Naive B cell (primary cell): ENCODE data around the gene PUS1. TPM values are rescaled to one million over a fixed set of nuclear protein-coding genes. Genes with fewer than 3 reads are reported as not detected.

Source experiments
- polyA plus RNA-seq, 6 donors: library from polyadenylated mRNA; unstranded; fragments of 300-500 nt; fragmentation: Illumina TruSeq; gene quantifications; one replicate each; pipeline ENCODE4 v1.2.3, GENCODE V29; 2021; ENCODE audit warnings: low read depth in 6 of 6

The PUS1 gene
- polyA plus RNA-seq, 6 donors from 2014 or later, result 9.7 to 43.2 (median 22.5) TPM

Other genes with a start within 250 kb of the PUS1 start
- 10 to 100 TPM in 5 of 6 donors, 1 to 10 TPM in 1; 10.0 to 33.5 (median 19.0) TPM for gene SFSWAP, start 218.2 kb upstream of the PUS1 start, polyA plus RNA-seq
- 10 to 100 TPM in 3 of 6 donors, 1 to 10 TPM in 3; 6.4 to 42.8 (median 10.4) TPM for gene MMP17, start 100.9 kb upstream of the PUS1 start, polyA plus RNA-seq
- gene ULK1, start 34.7 kb upstream of the PUS1 start, polyA plus RNA-seq, result 1 to 10 TPM in 1 of 6 donors, under 1 TPM in 5; 0.22 to 2.1 (median 0.73) TPM
- 10 to 100 TPM in 1 of 6 donors, 1 to 10 TPM in 5; 5.8 to 11.7 (median 6.4) TPM for gene EP400, start 20.7 kb downstream of the PUS1 start, polyA plus RNA-seq
- 10 to 100 TPM in 1 of 6 donors, 1 to 10 TPM in 4, not detected in 1; 7.1 to 14.9 (median 7.6) TPM for gene DDX51, start 215.0 kb downstream of the PUS1 start, polyA plus RNA-seq
- 10 to 100 TPM; 19.1 to 26.4 (median 24.1) TPM for gene NOC4L, start 215.2 kb downstream of the PUS1 start, polyA plus RNA-seq